ENCODE measurements around the gene PSTK.

Gene PSTK

DNA sequence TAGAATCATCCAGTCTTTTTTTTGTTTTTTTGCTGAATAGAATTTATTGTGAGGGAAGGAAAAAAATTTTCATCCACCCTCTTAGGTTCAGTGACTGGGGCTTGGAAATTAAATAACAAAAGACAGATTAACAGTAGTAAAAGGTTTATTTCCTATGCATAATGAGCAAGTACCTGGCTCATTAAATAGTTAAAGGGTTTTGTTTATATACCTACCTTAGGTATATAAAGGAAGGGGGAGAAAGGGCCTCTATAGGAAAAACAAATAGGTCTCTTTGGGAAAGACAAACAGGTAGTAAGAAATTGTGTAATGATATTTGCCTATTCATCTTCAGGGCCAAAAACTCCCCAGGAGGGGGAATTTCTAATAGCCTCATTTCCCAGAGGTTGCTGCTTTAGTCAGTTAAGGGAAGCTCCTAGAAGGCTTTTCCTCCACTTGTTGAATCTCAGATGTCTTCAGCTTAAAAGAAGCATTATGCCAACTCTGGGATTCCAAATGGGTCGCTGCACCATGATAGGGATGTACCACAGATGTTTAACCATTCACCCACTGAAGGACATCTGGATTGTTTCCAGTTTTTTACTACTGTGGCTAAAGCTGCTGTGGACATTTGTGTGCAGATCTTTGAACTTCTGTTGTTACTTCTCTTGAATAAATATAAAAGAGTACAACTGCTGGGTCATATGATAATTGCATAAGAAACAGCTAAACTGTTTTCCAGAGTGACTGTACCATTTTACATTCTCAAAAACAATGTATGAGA lies 39.9 kb downstream of the PSTK start:
- DNase-seq (ENCODE audit: low read depth), result no peak

DNA sequence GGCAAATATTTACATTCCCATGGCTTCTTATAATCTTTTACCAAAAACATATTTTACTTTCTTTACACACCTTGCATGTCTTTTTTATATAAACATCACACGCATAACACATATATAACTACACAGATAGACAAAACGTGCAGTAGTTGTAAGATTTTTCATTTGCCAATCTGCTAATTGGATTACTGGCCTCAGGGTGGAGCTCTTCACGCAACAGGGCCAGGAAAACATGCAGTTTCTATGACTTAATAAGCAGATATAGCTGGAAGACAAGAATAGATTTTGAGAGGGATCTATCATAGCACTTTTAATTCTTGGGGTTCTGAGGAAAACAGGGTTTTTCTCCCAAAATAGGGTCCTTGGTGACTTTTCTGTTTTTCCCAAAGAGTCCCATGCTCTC lies 41.3 kb downstream of the PSTK start:
- no peak for DNase-seq (ENCODE audit: low read depth)

DNA sequence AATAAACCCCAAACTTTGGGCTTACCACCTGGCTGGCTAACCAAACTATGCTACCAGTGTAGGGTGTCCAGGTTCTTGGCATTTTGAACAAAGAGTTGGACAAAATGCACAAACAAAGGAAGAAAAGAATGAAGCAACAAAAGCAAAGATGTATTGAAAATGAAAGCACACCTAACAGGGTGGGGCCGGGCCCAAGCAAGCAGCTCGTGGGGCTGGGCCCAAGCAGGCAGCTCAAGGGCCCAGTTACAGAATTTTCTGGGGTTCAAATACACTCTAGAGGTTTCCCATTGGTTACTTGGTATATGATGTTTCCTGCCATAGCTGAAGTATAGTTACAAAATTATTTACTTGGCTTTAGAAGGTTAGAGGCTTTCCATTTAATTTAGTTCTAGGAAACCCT lies 44.3 kb downstream of the PSTK start:
- DNase-seq (ENCODE audit: low read depth), result no peak

GRCh38 chr10:123026302-123026701 lies 46.1 kb downstream of the PSTK start:
- no peak for DNase-seq (ENCODE audit: low read depth)

GRCh38 chr10:123027861-123028260 lies 47.7 kb downstream of the PSTK start:
- DNase-seq (ENCODE audit: low read depth), result no peak

DNA sequence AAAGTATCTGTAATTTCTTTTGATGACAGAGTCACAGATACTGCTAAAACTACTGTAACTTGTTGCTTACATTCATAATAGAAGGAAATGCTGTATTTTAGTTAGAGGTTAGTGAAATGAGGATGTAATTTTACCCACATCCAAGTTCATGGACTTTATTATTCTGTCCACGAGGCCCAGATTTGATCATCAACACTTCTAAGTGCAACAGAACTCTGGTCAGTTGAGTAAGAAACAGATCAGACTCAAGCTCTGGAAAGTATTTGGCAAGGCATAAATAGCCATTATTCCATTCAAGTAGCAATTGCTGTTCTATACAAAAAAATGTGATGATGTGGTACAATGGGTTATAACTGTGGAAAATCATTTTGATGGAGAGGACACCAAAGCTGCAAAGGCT lies 50.9 kb downstream of the PSTK start:
- DNase-seq (ENCODE audit: low read depth), result no peak

DNA sequence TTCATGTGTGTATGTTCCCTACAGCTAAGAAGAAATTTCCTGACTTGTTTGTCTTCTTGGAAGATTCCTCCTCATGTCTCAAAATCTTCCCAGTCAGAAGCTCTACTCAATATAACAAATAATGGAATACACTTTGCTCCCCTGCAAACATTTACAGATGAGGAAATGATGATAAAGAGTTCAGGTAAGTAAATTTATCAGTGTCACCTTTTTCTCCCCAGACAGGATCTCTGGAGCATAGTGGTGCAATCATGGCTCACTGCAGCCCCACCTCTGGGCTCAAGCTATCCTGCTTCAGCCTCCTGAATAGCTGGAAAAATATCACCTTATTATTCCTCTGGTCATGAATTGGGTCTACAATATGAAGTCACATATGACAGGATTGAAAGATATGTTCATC lies 54.1 kb downstream of the PSTK start:
- DNase-seq (ENCODE audit: low read depth), result no peak

DNA sequence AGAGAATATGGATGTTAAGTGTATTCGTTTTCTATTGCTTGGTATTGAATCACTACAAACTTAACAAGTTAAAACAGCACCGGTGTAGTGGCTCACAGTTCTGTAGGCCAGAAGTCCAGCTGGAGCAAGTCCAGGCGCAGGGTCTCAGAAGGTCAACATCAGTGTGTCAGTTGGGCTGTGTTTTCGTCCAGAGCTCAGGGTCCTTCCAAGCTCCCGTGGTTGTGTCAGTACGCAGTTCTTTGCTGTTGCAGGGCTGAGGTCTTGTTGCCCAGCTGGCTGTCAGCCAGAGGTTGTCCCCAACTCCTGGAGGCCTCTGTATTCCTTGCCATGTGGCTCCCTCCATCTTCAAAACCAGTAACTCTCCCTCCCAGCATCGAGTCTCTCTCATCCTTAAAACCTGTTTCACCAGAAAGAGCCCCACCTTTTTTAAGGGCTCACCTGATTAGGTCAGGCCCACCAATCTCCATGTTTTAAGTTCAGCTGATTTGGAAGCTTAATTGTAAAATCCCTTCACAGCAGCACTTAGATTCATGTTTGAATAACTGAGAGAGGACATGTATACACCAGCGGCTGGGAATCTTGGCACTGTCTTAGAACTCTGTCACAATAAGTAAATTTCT lies 55.4 kb downstream of the PSTK start:
- DNase-seq (ENCODE audit: low read depth), result no peak

DNA sequence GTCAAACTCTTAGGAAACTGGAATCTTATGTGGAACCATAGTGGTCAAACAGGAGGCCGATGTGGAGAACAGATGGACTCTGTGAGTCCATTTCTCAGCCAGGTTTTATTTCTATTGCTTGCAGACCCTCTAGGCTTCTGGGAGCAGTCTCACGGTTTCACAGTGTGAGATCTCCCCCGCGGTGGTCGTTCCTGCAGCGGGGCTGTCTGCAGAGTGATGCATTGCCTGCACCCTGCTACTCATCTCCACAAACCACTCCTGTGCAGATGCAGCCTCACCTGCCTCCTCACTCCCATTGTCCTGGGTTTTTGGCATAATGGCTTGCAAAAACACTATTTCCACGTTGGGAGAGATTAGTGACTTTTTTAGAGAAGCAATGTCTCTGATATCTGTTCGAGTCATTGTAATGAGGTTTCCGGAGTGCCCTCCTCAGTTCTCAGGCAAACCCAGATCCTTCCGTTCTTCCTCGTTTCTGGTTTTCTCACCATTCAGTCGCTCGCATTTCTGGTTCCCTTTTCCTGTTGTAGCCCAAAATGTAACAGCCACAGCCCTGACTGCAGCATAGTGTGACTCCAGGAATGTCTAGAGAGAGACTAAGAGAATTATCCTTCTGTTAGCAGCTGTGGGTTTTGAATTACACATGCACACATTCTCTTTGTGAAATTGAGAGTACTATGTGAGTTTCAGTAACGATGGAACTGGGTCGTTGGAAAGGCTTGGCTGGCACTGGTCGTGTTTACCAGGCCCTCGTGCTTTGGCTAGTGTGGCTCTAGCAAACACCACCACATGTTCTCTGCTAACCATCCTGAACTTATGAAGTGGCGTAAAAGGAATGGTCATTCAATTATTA lies 58.8 kb downstream of the PSTK start:
- DNase-seq (ENCODE audit: low read depth), result no peak

DNA sequence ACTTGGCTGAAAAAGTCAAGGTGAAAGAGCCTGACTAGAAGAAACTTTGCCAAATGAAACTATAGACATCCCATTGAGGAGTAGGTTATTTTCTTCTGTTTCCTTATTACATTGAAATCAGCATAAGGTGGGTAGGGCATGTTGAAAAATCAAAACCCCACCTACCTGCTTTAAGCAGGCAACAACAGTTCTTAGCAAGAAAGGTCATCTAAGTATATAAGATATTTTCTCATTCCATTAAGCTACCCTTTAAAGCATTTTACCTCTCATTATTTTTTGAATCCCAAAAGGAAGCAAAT lies 59.4 kb downstream of the PSTK start:
- DNase-seq (ENCODE audit: low read depth), result no peak
